ENCODE data around the gene TUT1. TPM values are rescaled to one million over a fixed set of nuclear protein-coding genes. Genes with fewer than 3 reads are reported as not detected.
A peak's percentile ranks its signal among the peaks of the same experiment; 100 is the strongest.

The TUT1 gene
- total RNA-seq, 2 donors from 2014 or later, result 26.6 to 30.6 TPM

DNA sequence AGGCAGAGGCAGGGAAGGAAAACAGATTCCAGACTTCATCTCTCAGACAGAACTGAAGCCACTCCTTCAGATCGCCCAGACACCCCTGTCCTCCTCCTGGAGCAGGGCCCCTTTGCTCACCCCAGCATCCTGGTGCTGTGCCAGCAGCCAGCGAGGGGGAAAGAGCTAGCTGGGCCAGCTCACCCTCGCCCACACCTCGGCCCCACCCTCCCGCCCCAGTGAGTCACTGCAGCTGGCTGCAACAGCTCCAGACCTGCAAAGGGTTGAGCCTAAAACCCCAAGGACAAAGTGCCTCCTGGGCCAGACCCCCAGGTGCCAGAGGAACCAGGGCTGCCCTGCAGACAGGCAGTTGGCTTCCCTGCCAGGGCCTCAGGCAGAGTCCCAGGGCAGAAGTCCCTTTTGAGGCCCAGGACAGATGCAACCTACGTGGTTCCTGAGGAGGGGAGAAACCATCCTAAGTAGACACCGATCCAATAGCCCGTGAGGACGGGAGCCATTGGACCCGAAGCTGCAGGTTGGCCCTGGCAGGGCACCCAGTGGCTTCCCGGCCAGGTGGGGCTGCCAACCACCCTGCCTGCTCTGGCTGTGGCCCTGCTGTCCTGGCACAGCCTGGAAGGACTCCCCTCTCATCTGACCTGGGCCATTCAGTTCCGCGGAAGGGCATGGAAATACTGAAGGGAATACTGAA is 51.9 kb downstream of the TUT1 start:
- no peak for DNase-seq (ENCODE audit: low spot score)
- 8% methylated on average over 9 of the region's 13 CpGs for WGBS
- intact Hi-C loops (cut with DNase I), result no loop called here
- Histone ChIP-seq H3K27ac (peak overlapping the region; percentile 65 to 99), H3K9me3 (no peaks in the 10 kb centered on the region), H3K4me1 (replicated peaks) (peaks cover 49% of the 10 kb centered on the region), H3K27me3 (replicated peaks; ENCODE audit: insufficient read depth) (no peaks in the 10 kb centered on the region), H3K4me3 (peak overlapping the region in 1 of 2 donors; percentile 3), H3K36me3 (peaks cover 9 to 12% of the 10 kb centered on the region in 2 donors)
- TF ChIP-seq POLR2A (IDR thresholded peaks at IDR 0.05) (no peak), POLR2AphosphoS5 (IDR thresholded peaks at IDR 0.05) (no peak)
- TF ChIP-seq, protein P1, sequence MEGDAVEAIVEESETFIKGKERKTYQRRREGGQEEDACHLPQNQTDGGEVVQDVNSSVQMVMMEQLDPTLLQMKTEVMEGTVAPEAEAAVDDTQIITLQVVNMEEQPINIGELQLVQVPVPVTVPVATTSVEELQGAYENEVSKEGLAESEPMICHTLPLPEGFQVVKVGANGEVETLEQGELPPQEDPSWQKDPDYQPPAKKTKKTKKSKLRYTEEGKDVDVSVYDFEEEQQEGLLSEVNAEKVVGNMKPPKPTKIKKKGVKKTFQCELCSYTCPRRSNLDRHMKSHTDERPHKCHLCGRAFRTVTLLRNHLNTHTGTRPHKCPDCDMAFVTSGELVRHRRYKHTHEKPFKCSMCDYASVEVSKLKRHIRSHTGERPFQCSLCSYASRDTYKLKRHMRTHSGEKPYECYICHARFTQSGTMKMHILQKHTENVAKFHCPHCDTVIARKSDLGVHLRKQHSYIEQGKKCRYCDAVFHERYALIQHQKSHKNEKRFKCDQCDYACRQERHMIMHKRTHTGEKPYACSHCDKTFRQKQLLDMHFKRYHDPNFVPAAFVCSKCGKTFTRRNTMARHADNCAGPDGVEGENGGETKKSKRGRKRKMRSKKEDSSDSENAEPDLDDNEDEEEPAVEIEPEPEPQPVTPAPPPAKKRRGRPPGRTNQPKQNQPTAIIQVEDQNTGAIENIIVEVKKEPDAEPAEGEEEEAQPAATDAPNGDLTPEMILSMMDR (IDR thresholded peaks at IDR 0.05), result no peak

DNA sequence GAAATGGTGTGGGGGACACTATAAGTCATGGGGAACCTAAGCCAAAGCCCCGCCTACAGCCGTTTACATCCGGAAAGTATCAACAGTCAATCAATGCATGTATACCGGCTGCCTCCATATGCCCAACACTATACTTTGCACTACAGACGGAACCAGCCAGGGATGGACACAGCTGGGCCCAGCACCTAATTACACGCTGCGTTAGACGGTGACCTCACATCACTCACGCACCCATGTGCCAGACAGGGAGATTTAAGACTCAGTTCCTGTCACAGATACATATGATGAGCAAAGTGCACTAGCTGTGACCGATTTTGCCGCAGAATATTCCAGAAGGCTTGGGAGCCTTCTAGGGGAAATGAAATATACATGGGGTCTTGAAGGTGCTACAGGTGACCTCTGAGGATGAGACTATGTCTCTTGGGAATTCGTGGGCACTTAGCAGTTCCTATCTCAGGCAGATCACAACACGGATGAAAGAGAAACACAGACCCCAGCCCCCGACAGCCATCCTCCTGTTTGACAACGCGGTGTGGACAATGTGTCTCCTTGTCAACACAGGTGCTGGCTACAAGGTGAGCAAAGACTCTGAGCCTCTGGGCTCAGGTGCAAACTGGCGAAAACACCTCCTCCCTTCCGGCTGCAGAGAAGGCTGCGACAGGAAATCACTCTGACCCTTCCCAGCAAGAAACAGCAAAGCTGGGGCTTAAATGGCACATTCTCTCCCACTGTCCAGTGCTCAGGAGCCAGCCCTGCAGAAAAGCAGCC is 52.7 kb downstream of the TUT1 start:
- no peak overlapping the region for H3K4me3 ChIP-seq
- intact Hi-C loops (cut with DNase I), result no loop called here
- TF ChIP-seq, protein P1 (IDR thresholded peaks at IDR 0.05), result no peak
- TF ChIP-seq POLR2A (IDR thresholded peaks at IDR 0.05) (no peak), POLR2AphosphoS5 (IDR thresholded peaks at IDR 0.05) (peak; percentile 16)
- H3K27me3 ChIP-seq (replicated peaks; ENCODE audit: insufficient read depth), result no peaks in the 10 kb centered on the region
- peak overlapping the region; percentile 65 to 99 for H3K27ac ChIP-seq
- peaks cover 45% of the 10 kb centered on the region for H3K4me1 ChIP-seq (replicated peaks)
- 50% methylated on average over 19 of the region's 19 CpGs for WGBS
- H3K9me3 ChIP-seq, result no peaks in the 10 kb centered on the region
- no peak for DNase-seq (ENCODE audit: low spot score)
- H3K36me3 ChIP-seq, result peaks cover 17 to 19% of the 10 kb centered on the region in 2 donors

DNA sequence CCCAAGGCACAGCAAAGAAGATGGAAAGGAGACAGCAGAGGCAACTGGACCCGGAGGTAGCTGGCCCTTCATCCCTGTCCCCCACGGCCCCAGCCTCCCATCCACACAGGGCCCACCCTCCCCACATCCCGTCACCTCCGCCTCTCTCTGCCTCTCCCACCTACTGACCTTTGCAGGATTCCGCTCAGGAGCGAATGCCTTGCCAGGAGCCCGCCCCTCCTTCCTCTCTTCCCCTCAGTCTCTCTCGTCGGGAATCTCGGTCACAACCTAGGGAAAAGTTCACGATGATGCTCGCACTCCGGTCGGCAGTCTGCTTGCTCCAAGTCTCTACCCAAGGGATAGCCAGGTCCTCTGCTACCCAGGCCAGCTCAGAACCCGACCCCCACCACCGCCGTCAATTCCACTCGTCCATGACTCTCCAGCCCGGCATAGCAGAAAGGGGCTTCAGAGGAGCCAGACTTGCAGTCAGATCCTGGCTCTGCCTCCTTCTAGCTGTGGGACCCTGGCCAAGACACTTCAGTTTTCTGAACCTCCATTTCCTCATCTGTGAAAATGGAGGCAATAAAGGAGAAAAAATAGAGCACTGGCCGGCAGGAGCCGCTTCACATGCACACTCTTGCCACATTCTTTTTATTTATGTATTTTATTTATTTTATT is 54.9 kb downstream of the TUT1 start:
- Histone ChIP-seq H3K36me3 (peaks cover 29 to 35% of the 10 kb centered on the region in 2 donors), H3K9me3 (no peaks in the 10 kb centered on the region), H3K27me3 (replicated peaks; ENCODE audit: insufficient read depth) (no peaks in the 10 kb centered on the region), H3K27ac (no peak overlapping the region), H3K4me3 (no peak overlapping the region), H3K4me1 (replicated peaks) (peaks cover 33% of the 10 kb centered on the region)
- intact Hi-C loops (cut with DNase I), result no loop called here
- DNase-seq (ENCODE audit: low spot score), result no peak
- WGBS, result 57% methylated on average over 21 of the region's 21 CpGs
- no peak for TF ChIP-seq POLR2A (IDR thresholded peaks at IDR 0.05)
- no peak for TF ChIP-seq POLR2AphosphoS5 (IDR thresholded peaks at IDR 0.05)
- TF ChIP-seq, protein P1 (IDR thresholded peaks at IDR 0.05), result no peak

DNA sequence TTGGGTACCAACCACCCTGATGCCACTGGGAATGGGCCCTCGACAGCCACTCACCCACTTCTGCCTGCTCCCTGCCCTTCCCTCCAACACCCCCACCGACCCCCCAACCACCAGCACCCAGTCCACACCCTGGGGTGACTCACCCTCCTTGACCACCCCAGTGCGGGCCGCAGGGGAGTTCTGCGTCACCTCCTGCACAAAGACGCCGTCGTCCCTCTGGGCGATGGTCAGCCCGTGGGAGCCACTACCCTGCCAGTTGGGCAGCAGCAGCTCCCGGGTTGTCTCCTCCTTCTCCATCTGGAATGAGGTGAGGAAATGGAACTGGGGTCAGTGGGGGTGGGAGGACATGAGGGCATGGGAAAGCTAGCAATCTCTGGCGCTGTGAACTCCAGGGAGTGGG is 55.5 kb downstream of the TUT1 start:
- TF ChIP-seq POLR2A (IDR thresholded peaks at IDR 0.05) (no peak), POLR2AphosphoS5 (IDR thresholded peaks at IDR 0.05) (no peak)
- TF ChIP-seq, protein P1 (IDR thresholded peaks at IDR 0.05), result no peak
- intact Hi-C loops (cut with DNase I), result no loop called here
- Histone ChIP-seq H3K36me3 (peaks cover 29 to 35% of the 10 kb centered on the region in 2 donors), H3K4me3 (no peak overlapping the region), H3K4me1 (replicated peaks) (peaks cover 27% of the 10 kb centered on the region), H3K27ac (no peak overlapping the region), H3K27me3 (replicated peaks; ENCODE audit: insufficient read depth) (no peaks in the 10 kb centered on the region), H3K9me3 (no peaks in the 10 kb centered on the region)
- no peak for DNase-seq (ENCODE audit: low spot score)
- 88% methylated on average over 12 of the region's 12 CpGs for WGBS

Data from prostate gland (tissue), 2 donors.